GM12878 (cell line): ENCODE measurements around the gene CSNK1G2.

Experiments
- CEBPB ChIP-seq, 2 experiments: fragments of 150-350 bp in 1 of 2; IDR thresholded peaks; 2 replicates each; pipeline ENCODE4 v1.6.1; 2012 to 2014; ENCODE audit warnings: low read depth in 2 of 2, low read length in 2 of 2, borderline replicate concordance in 1 of 2, inconsistent platforms in 1 of 2
- EZH2 ChIP-seq: IDR thresholded peaks from 2 replicates; pipeline ENCODE4 v1.6.1; 2012; ENCODE audit warnings: low read depth, mild to moderate bottlenecking, control low read depth, inconsistent platforms, low read length, borderline replicate concordance; ENCODE audit not compliant: control insufficient read depth
- MYB ChIP-seq: fragments of 150-350 bp; IDR thresholded peaks from 2 replicates; pipeline ENCODE4 v1.6.1; 2014; ENCODE audit warnings: mild to moderate bottlenecking, low read depth, low read length, borderline replicate concordance
- NBN ChIP-seq: fragments of 450-650 bp; IDR thresholded peaks from 2 replicates; pipeline ENCODE4 v1.6.1; 2016
- NFXL1 ChIP-seq: fragments of 450-650 bp; IDR thresholded peaks from 2 replicates; pipeline ENCODE4 v1.6.1; 2017; ENCODE audit warnings: antibody characterized with exemption, mild to moderate bottlenecking, borderline replicate concordance
- ZBED1 ChIP-seq: IDR thresholded peaks from 2 replicates; pipeline ENCODE4 v1.6.1; 2016; ENCODE audit warnings: borderline replicate concordance

DNA sequence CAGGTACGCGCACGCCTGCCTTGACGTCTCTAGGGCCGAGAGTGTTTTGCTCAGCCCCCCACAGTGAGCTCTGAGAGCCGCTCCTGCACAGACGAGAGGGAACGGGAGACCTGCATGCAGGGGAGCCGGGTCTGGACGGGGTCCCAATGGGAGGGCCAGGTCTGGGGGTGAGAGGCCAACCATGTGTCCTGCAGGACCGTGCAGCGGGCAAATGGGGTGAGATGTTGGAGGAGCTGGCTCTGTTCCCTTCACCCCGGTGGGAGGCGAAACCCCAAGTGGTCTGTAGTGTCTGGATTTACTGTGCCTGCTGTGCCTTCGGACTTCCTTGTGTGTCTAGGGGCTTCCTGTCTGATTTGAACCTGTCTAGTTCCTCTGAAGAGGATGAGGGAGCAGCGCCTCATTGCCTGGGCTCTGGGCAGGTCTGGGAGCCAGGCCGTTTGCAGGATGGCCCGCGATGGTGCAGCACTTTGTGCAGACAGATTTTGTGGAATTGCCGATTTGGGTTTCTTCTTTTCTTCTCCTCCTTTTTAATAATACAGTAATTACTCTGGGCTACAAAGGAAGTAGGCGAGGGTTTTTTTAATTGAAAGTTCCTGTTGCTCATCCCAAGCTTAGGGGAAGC is 2.1 kb downstream of the CSNK1G2 start:
- no peak for TF ChIP-seq MYB
- TF ChIP-seq CEBPB (IDR thresholded peaks at IDR 0.05; ENCODE audit: borderline replicate concordance in 1 of 2, low read depth in 2 of 2, low read length in 2 of 2), result no peak
- TF ChIP-seq NBN, result no peak
- TF ChIP-seq EZH2, result no peak
- no peak for TF ChIP-seq ZBED1
- no peak for TF ChIP-seq NFXL1
